DMS114 treated with DMSO at 0.1 percent for 48 hours (cell line): ENCODE data around the gene UBXN6.

ENCODE experiments used
- DNase-seq: peaks from one replicate; lab custom pipeline; 2025; ENCODE audit not compliant: unreplicated experiment; lab: John Stamatoyannopoulos, UW

The UBXN6 gene

GRCh38 chr19:4457654-4458395 lies at the start of gene UBXN6:
Gene UBXN6 (minus strand): TSS chr19:4457794. CDS start chr19:4457697, 97 bp downstream.
- peak; percentile 90 for DNase-seq

GRCh38 chr19:4507150-4507452 lies 49.5 kb upstream of the UBXN6 start:
- DNase-seq: no peak

- no peak for DNase-seq
These were observed 49.0 kb upstream of the UBXN6 start for GRCh38 chr19:4506449-4507149.

GRCh38 chr19:4505570-4506448 lies 48.2 kb upstream of the UBXN6 start:
- no peak for DNase-seq

- DNase-seq: no peak
These were observed 47.4 kb upstream of the UBXN6 start for GRCh38 chr19:4504891-4505569.

GRCh38 chr19:4504297-4504701 lies 46.7 kb upstream of the UBXN6 start:
- DNase-seq: no peak

- no peak for DNase-seq
These were observed 46.2 kb upstream of the UBXN6 start for GRCh38 chr19:4503825-4504170.

- no peak for DNase-seq
These were observed 45.7 kb upstream of the UBXN6 start for GRCh38 chr19:4503132-4503824.

GRCh38 chr19:4502282-4503131 lies 44.9 kb upstream of the UBXN6 start:
- DNase-seq: no peak

- no peak for DNase-seq
These were observed 44.1 kb upstream of the UBXN6 start for GRCh38 chr19:4501691-4502090.

GRCh38 chr19:4500841-4501591 lies 43.4 kb upstream of the UBXN6 start:
- no peak for DNase-seq

- DNase-seq: no peak
These were observed 42.3 kb upstream of the UBXN6 start for GRCh38 chr19:4499855-4500254.

GRCh38 chr19:4499318-4499717 lies 41.7 kb upstream of the UBXN6 start:
- DNase-seq: no peak

GRCh38 chr19:4498694-4499093 lies 41.1 kb upstream of the UBXN6 start:
- no peak for DNase-seq

GRCh38 chr19:4497770-4498389 lies 40.3 kb upstream of the UBXN6 start:
- DNase-seq: no peak

GRCh38 chr19:4496304-4496703 lies 38.7 kb upstream of the UBXN6 start:
- no peak for DNase-seq

- no peak for DNase-seq
These were observed 37.9 kb upstream of the UBXN6 start for GRCh38 chr19:4495471-4495870.

- no peak for DNase-seq
These were observed 37.1 kb upstream of the UBXN6 start for GRCh38 chr19:4494691-4495064.
